Upper lobe of left lung (tissue), 6 donors: ENCODE results near the gene CDH20. TPM values are rescaled to one million over a fixed set of nuclear protein-coding genes. Genes with fewer than 3 reads are reported as not detected.

Experiments
- small RNA-seq, 4 donors: library from RNA; depleted of rRNA; stranded (forward); fragments of <200 nt; gene quantifications; one replicate each; pipeline ENCODE3, GENCODE V24; 2016
- total RNA-seq, 6 donors: library from RNA; depleted of rRNA in 4 of 6; stranded (reverse); fragments of >200 nt in 4 of 6; gene quantifications; one replicate each; pipeline versions ENCODE4 v1.1.0 to v1.2.1, GENCODE V29; 2016 to 2021
- donor health status: DM: no; HTN: no; CAD: no; lungs with moderate emphysema.
- donor health status: DM: no; HTN: yes; CAD: no; lungs with severe emphysema.

CDH20 gene
- total RNA-seq, 6 donors from 2014 or later = 0.06 to 0.07 TPM; not detected in 4

Small RNA genes within 50 kb of the gene (small RNA-seq; reads per million reads assigned to genes)
- 0 reads per million in 4 donors for gene RNU6-116P
